Suppressor macrophage treated with lipopolysaccharide for 4 hours (primary cell): ENCODE measurements around the gene CDH4.
"Not testable (repeated sequence)": the region's sequence is repeated elsewhere in the genome, so short reads cannot be mapped to it uniquely, and the experiment has no call there.

Experiments used
- DNase-seq: peaks from one replicate; pipeline ENCODE4 v3.0.0-alpha.2; 2020

Gene CDH4

DNA sequence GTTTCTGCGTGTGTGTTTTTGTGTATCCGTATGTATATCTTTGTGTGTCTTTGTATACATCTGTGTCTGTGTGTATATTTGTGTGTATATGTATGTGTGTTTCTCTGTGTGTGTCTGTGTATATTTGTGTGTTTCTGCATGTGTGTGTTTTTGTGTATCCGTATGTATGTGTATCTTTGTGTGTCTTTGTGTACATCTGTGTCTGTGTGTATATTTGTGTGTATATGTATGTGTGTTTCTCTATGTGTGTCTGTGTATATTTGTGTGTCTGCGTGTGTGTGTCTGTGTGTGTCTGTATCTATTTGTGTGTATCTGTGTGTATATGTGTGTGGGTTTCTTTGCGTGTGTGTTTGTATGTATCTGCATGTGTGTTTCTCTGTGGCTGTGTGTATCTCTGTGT, 192.6 kb downstream of the CDH4 start:
- no peak for DNase-seq

DNA sequence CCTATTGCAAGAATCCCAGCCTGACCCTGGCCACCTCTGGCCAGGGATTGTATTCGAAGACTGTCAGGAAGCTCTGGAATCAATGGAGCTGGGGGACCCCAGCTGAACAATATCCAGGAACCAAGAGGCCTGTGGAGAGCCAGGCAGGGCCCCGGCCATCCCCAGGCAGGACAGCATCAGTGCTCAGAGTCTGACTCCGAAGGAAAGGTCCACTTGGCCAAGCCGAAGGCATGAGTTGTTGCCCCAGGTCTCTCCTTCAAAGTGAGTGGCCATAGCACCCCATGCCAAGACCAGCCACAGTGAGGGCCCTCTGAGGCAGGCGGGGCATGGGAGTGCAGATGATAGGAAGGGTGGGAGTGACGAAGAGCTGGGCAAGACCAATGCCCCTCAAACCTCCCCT, 193.1 kb downstream of the CDH4 start:
- no peak for DNase-seq

DNA sequence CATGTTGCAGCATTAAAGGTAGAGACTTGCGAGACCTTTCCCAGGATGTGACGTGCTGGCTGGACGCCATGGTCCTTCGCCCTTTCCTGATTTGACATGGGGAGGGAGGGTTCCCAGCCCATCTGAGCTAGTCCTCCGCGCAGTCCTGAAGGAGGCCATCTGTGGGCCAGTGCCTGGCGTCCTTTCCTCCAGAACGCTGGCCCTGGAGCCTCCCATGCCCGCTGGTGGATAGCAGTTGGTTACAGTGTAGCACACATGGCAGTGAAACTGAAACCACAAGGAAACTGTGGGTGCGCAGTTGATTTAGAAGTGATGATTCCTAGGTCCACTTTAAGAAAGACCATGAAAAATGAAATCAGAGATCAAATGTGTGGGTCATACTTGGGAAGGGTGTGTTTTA, 193.7 kb downstream of the CDH4 start:
- no peak for DNase-seq

GRCh38 chr20:61447952-61448351, 195.9 kb downstream of the CDH4 start:
- no peak for DNase-seq

DNA sequence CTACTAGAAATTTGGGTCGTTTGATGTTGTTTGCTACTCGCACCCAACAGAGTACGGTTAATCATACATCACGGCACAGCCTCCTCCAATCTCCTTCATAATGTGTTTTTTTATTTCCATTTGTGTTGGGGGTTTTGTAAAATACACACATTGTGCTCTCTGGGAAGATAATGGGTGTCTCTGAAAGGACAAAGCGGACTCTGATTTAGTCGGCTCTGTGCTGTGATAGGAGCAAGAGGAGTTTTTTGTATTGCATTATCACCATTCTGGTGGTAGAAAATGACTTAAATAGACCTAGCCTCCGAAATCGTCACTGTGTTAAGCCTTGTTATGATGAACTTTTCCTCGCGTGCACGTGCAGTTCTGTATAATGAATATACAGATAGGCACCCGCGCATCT, 196.3 kb downstream of the CDH4 start:
- no peak for DNase-seq

- no peak for DNase-seq
Observed at GRCh38 chr20:61449057-61449609, 197.1 kb downstream of the CDH4 start.

DNA sequence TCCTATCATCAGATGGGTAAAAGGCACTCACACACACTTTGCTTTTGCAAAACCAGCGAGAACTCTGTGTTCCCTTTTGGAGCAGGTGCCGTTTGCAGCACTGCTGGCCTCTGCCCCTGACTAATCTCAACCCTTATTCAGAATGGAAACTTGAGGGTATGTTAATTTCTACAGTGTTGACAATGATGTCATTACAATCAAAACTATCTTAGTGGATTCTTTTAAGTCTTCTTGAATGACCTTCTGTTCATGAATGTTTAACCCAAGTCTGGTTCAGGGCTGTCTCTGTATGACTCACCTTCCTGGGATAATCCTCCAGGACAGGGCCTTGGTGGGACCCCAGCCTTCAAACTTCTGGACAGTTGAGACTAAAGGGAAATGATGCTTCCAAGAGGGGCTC, 197.9 kb downstream of the CDH4 start:
- DNase-seq, result no peak

DNA sequence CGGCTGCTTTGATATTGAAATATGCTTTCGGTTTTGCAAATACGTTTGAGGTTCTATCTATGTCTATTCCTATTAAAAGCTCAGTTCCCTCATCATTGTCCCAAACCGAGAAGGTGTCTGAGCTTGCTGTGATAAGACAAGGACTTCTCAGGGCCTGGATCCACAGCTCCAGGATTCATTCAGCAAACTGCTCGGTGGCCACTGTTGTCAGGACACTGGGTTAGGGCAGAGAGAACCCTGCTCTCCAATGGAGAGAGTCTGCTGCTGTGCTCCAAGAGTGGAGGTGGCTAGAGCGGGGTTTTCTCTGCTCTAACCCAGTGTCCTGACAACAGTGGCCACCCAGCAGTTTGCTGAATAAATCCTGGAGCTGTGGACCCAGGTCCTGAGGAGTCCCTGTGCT, 198.5 kb downstream of the CDH4 start:
- no peak for DNase-seq

DNA sequence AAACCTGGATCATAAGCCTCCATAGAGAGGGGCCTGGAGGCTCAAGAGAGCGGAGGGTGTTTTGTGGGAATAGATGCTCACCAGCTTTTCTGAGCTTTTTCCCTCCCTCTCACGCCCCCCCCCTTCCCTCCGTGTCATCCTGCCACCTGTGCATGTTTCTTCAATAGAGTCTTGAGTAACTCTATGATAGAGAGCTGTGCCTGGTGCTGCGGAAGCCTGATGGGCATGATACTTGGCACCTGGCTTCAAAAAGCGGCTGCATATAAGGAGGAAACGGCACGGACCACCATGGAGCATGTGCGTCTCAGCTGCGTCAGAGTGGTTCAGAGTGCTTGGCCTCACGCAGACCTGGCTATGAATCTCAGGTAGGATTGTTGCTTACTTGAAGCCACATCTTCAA, 198.9 kb downstream of the CDH4 start:
- DNase-seq, result no peak

DNA sequence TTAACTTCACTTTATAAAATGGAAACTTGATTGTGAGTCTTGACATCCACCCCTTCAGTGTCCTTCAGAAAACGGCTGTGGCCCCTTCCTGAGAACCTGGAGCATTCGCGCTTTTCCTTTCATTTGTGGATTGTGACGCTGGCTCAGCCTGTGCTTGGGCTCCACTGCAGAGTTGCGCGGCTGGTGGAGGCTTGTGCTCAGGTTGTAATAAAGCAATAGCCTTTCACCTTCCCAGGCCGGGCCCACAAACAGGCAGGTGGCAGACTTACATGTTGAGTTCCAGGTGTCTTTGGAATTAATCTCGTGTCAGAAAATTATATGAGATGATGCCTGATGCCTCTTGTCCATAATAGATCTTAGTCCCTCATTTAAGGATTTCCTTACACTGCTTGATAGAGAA, 199.9 kb downstream of the CDH4 start:
- no peak for DNase-seq

DNA sequence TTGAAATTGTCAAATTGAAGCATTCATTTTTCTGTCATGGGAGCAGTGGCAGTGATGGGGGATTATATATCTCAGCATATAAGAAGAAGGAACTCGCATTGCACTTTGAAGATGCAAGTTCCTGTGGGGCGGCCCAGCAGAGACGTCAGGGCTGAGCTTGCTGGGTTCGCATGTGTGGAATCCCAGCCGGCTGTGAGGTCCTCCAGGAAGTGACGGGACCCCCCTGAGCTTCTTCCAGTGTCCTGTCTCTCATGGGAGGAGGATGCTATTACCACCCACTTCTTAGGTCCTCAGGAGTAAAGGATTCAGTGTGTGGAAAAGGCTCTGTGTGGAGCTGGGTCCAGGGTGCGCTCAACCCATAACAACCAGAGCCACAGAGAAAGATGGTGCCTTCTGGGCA, 201.2 kb downstream of the CDH4 start:
- no peak for DNase-seq

DNA sequence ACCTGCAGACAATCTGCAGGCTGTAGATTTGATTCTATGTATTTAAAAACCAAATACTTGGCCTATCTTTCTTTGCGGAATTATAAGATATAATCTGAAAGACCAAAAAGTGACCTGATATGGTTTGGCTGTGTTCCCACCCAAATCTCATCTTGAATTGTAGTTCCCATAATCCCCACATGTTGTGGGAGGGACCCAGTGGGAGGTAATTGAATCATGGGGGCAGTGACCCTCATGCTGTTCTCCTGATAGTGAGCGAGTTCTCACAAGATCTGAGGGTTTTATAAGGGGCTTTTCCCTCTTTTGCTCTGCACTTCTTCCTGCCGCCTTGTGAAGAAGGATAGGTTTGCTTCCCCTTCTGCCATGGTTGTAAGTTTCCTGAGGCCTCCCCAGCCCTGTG, 201.6 kb downstream of the CDH4 start:
- not testable (repeated sequence) for DNase-seq

DNA sequence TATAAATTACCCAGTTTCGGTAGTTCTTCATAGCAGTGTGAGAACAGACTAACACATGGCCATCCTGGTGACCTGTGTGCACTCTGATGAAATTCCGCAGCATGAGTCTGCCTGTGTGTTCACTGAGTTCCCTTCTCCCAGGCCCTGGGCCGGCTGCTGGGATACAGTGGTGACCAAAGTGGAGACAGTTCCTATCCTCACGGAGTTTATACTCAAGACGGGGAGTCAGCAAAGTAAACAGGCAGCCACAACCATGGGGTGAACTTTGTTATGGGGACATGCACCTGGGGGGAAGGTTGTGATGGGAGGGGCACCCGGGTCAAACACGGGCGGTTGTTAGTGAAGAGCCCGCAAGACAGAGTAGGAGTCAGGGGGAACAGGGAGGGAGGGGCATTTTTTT, 202.0 kb downstream of the CDH4 start:
- no peak for DNase-seq

GRCh38 chr20:61455508-61456215, 203.6 kb downstream of the CDH4 start:
- no peak for DNase-seq

DNA sequence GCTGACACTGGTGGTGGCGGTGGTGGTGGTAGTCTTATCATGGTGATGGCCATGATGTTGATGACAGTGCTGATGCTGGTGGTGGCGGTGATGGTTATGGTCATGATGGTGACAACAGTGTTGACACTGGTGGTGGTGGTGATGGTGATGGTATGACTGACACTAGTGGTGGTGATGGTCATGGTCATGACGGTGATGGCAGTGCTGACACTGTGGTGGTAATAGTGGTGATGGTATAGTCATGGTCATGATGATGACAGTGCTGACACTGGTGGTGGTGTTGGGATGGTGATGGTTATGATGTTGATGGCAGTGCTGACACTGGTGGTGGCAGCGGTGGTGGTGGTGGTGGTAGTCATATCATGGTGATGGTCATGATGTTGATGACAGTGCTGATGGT, 205.7 kb downstream of the CDH4 start:
- DNase-seq, result no peak

- DNase-seq, result no peak
Observed at GRCh38 chr20:61458146-61458746, 206.2 kb downstream of the CDH4 start.

GRCh38 chr20:61459266-61459665, 207.2 kb downstream of the CDH4 start:
- no peak for DNase-seq

GRCh38 chr20:61459705-61460104, 207.6 kb downstream of the CDH4 start:
- DNase-seq, result no peak

DNA sequence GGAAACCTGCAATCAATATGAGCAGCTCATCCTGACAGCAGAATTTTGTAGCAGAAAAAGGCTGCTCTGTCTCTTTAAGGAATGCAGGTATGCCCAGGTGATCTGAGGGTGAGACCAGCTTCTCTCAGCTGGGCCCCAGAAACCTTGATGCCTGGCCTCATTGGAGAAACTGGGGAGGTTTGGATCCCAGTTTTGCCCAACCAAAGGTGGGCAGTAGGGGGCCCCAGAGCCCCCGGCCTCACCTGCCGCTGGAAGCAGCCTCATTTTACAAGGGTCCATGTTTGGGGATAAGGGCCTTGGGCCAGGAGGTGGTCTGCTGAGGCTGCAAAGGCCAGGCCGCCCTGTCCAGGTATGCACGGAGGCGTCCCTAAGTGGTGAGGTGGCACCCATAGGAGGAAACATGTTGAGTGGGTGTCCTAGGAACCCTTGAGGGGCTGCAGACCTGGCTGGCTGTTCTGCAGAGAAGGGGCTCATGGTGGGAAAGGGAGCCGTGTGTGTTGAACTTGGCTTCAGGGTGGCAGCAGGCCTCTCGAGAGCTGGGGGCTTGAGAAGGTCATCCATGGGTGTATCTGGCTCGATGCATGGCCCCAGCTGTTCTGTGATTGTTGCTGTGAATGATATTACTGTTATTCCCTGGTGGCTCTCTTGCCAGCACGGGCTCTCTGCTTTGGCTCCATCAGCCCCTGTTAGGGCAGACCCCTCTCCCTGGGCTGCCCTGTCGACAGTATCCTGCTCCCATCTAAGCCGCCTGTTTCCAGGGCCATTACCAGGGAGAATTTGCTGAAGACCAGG, 208.4 kb downstream of the CDH4 start:
- no peak for DNase-seq

DNA sequence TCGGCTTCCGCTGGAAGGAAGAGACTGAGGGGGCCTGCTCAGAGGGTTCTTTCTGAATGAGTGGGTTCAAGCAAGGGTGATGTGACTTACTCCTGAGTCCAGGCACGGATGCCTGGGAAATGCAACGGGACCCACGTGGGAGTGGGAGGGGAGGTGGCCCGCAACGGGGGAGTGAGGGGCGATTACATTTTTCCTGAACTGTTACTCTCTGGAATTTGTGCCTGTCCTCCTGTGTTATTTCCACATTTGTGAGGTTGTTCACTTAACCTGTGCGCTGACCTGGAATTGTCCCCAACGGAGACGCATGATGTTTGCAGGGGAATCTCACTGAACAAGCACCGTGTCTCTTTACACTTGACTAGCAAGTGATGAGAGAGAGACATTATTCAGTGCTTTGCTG, 209.4 kb downstream of the CDH4 start:
- no peak for DNase-seq

DNA sequence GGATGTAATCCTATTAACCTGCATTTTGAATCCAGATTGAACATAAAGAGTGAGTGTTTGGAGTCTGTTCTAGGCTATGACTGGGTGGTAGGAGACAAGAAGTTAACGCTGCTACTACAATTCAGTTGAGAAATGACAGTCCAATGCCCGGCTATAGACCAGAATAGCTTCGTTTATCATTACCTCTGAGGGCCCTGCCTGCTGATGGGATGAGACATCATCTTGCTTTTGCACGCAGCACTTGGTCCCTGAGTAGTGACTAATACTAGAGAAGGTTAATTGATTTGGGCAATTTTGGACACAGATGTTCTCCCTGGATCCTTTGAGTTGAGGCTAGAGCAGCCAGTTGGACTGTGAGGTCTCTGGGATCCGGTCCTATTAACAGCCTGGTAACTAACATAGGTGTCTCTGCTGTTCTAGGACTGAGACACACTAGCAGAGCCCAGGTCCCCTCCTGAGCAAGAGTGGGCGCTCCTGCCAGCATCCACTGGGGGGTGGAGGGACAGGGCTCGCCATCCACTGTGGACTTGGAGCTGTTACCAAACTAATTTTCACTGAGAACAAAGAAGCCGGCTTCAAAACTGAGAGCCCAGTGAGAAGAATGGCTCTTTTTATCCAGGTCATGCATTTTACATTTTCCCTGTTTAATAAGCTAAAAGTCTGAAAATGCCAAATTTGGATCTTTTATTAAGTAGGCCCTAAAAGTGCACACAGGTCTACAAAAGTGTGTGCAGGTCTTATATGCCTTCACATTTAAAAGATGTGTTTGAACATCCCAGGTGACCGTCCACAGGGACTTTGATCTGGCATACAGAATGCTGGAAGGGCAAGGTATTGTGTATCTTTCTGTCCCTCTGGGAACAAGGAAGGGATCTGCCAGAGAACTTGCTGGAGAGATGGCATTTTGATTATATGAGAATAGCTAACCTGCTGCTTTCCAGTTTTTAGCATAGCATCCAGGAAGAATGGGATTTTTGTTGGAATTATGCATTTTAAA, 212.5 kb downstream of the CDH4 start:
- DNase-seq, result no peak

DNA sequence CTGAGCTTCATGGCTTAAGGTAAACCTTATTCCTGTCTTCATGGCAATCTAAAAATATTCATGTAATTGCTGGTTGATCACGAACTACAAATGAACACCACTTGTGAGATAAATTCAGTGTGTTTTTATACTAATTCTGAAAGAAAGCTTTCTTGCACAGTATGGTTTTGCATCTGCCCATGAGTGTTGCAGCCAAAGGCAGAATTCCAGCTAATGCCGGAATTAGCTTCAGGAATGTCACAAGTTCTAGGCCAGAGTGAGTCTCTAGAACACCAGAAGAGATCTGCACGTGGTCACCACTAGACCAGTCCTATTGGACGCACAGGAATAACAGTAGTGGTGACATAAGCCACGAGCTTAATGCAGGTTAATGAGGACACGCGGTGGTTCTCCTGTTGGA, 223.7 kb downstream of the CDH4 start:
- DNase-seq, result no peak

GRCh38 chr20:61476956-61477355, 224.9 kb downstream of the CDH4 start:
- no peak for DNase-seq
